GM23248 (cell line): ENCODE results near the gene SFMBT2.

Experiments used
- EZH2 ChIP-seq: fragments of 200-600 bp; sonication (generic); IDR thresholded peaks from 2 replicates; pipeline ENCODE4 v1.6.1; 2018; ENCODE audit warnings: antibody characterized with exemption, mild to moderate bottlenecking; ENCODE audit not compliant: insufficient read depth, poor library complexity, severe bottlenecking
- EZH2phosphoT487 ChIP-seq: fragments of 200-600 bp; sonication (generic); IDR thresholded peaks from 2 replicates; pipeline ENCODE4 v1.6.1; 2018; ENCODE audit warnings: antibody characterized with exemption, moderate library complexity, mild to moderate bottlenecking, low read depth; ENCODE audit not compliant: insufficient read depth

GRCh38 chr10:7196284-7196683 is 214.6 kb downstream of the SFMBT2 start:
- TF ChIP-seq EZH2 (no peak), EZH2phosphoT487 (no peak)
